SK-N-SH treated with all-trans-retinoic acid at 6 μM for 48 hours (cell line): ENCODE measurements around the gene SCUBE2.

Source experiments
- ATAC-seq: fragments of 200-7000 bp; cut with Tn5 transposase; 3 replicates; pipeline ENCODE4 v1.9.1; 2020; ENCODE audit warnings: mild to moderate bottlenecking, moderate library complexity
- ARNTL ChIP-seq: fragments of 450-650 bp; formaldehyde crosslinking; IDR thresholded peaks from 2 replicates; pipeline ENCODE4 v1.5.0; 2020; ENCODE audit warnings: low read depth, mild to moderate bottlenecking, moderate library complexity, borderline replicate concordance
- BACH2 ChIP-seq: fragments of 250-450 bp; sonication (Bioruptor Pico); IDR thresholded peaks from 2 replicates; pipeline ENCODE4 v1.9.0; 2021; ENCODE audit warnings: mild to moderate bottlenecking, borderline replicate concordance
- CREB5 ChIP-seq: fragments of 250-450 bp; sonication (Bioruptor Pico); IDR thresholded peaks from 2 replicates; pipeline ENCODE4 v1.5.1; 2020; ENCODE audit warnings: low read depth, mild to moderate bottlenecking, moderate library complexity
- CSDC2 ChIP-seq: fragments of 250-450 bp; sonication (Bioruptor Pico); IDR thresholded peaks from 2 replicates; pipeline ENCODE4 v1.5.0; 2020; ENCODE audit warnings: mild to moderate bottlenecking, moderate library complexity
- CSRNP3 ChIP-seq: fragments of 250-450 bp; sonication (Bioruptor Pico); IDR thresholded peaks from 2 replicates; pipeline ENCODE4 v1.5.1; 2021; ENCODE audit warnings: mild to moderate bottlenecking, moderate library complexity
- ESRRG ChIP-seq: fragments of 250-450 bp; sonication (Bioruptor Pico); IDR thresholded peaks from 2 replicates; pipeline ENCODE4 v1.6.1; 2021; ENCODE audit warnings: mild to moderate bottlenecking
- GLIS3 ChIP-seq: fragments of 250-450 bp; sonication (Bioruptor Pico); IDR thresholded peaks from 2 replicates; pipeline ENCODE4 v1.5.0; 2020; ENCODE audit warnings: mild to moderate bottlenecking, moderate library complexity
- ISL1 ChIP-seq: fragments of 250-450 bp; sonication (Bioruptor Pico); IDR thresholded peaks from 2 replicates; pipeline ENCODE4 v2.1.2; 2022; ENCODE audit warnings: mild to moderate bottlenecking, moderate library complexity
- OSR1 ChIP-seq: fragments of 250-450 bp; sonication (Bioruptor Pico); IDR thresholded peaks from 2 replicates; pipeline ENCODE4 v1.8.0; 2022; ENCODE audit warnings: moderate library complexity, mild to moderate bottlenecking, inconsistent platforms
- PATZ1 ChIP-seq: fragments of 250-450 bp; sonication (Bioruptor Pico); IDR thresholded peaks from 2 replicates; pipeline ENCODE4 v1.8.0; 2020; ENCODE audit warnings: mild to moderate bottlenecking, moderate library complexity, borderline replicate concordance
- POU6F1 ChIP-seq: fragments of 250-450 bp; sonication (Bioruptor Pico); IDR thresholded peaks from 2 replicates; pipeline ENCODE4 v1.8.0; 2021; ENCODE audit warnings: low read depth, mild to moderate bottlenecking, moderate library complexity, borderline replicate concordance
- PPARA ChIP-seq: fragments of 250-450 bp; sonication (Bioruptor Pico); IDR thresholded peaks from 2 replicates; pipeline ENCODE4 v1.5.0; 2020; ENCODE audit warnings: mild to moderate bottlenecking, borderline replicate concordance
- RARB ChIP-seq: fragments of 250-450 bp; sonication (Bioruptor Pico); IDR thresholded peaks from 2 replicates; pipeline ENCODE4 v1.8.0; 2021; ENCODE audit warnings: mild to moderate bottlenecking, moderate library complexity
- SNAI2 ChIP-seq: fragments of 250-450 bp; sonication (Bioruptor Pico); IDR thresholded peaks from 2 replicates; pipeline ENCODE4 v1.5.0; 2020; ENCODE audit warnings: mild to moderate bottlenecking, moderate library complexity
- TCF4 ChIP-seq: fragments of 250-450 bp; sonication (Bioruptor Pico); IDR thresholded peaks from 2 replicates; pipeline ENCODE4 v1.8.0; 2021; ENCODE audit warnings: mild to moderate bottlenecking, moderate library complexity, borderline replicate concordance
- TOX ChIP-seq: fragments of 250-450 bp; sonication (Bioruptor Pico); IDR thresholded peaks from 2 replicates; pipeline ENCODE4 v1.8.0; 2021; ENCODE audit warnings: mild to moderate bottlenecking, moderate library complexity, borderline replicate concordance
- TSHZ2 ChIP-seq: fragments of 250-450 bp; sonication (Bioruptor Pico); IDR thresholded peaks from 2 replicates; pipeline ENCODE4 v1.5.0; 2020; ENCODE audit warnings: mild to moderate bottlenecking, moderate library complexity
- ZC3H10 ChIP-seq: fragments of 250-450 bp; sonication (Bioruptor Pico); IDR thresholded peaks from 2 replicates; pipeline ENCODE4 v1.5.1; 2021; ENCODE audit warnings: mild to moderate bottlenecking, moderate library complexity
- ZFP3 ChIP-seq: fragments of 250-450 bp; sonication (Bioruptor Pico); IDR thresholded peaks from 2 replicates; pipeline ENCODE4 v1.5.0; 2020; ENCODE audit warnings: mild to moderate bottlenecking, moderate library complexity
- ZFP30 ChIP-seq: fragments of 450-650 bp; formaldehyde crosslinking; IDR thresholded peaks from 2 replicates; pipeline ENCODE4 v1.5.0; 2022; ENCODE audit warnings: mild to moderate bottlenecking, moderate library complexity
- ZNF565 ChIP-seq: fragments of 450-650 bp; formaldehyde crosslinking; conservative IDR thresholded peaks from 2 replicates; pipeline ENCODE4 v1.5.0; 2020; ENCODE audit warnings: low read depth, mild to moderate bottlenecking, moderate library complexity
- ZNF8 ChIP-seq: fragments of 450-650 bp; formaldehyde crosslinking; IDR thresholded peaks from 2 replicates; pipeline ENCODE4 v1.5.0; 2020; ENCODE audit warnings: mild to moderate bottlenecking, moderate library complexity

SCUBE2 gene

GRCh38 chr11:9112075-9112474 lies 20.7 kb upstream of the SCUBE2 start:
- no peak for ATAC-seq
- TF ChIP-seq CSDC2, result no peak
- no peak for TF ChIP-seq ZC3H10
- TF ChIP-seq RARB, result no peak
- TF ChIP-seq PPARA (CRISPR knock-in tag), result no peak
- no peak for TF ChIP-seq ISL1 (CRISPR knock-in tag)
- TF ChIP-seq ZFP3, result no peak
- TF ChIP-seq ARNTL (CRISPR knock-in tag), result no peak
- no peak for TF ChIP-seq BACH2
- TF ChIP-seq POU6F1 (CRISPR knock-in tag), result no peak
- TF ChIP-seq PATZ1, result no peak
- TF ChIP-seq GLIS3 (CRISPR knock-in tag), result no peak
- no peak for TF ChIP-seq ZNF565 (CRISPR knock-in tag)
- TF ChIP-seq CSRNP3 (CRISPR knock-in tag), result no peak
- no peak for TF ChIP-seq OSR1 (CRISPR knock-in tag)
- TF ChIP-seq TOX (CRISPR knock-in tag), result no peak

- ATAC-seq, result no peak
- no peak for TF ChIP-seq ARNTL (CRISPR knock-in tag)
These were observed 18.7 kb upstream of the SCUBE2 start for GRCh38 chr11:9109858-9110731.

- ATAC-seq, result no peak
- TF ChIP-seq SNAI2 (no peak), CREB5 (CRISPR knock-in tag) (no peak), CSRNP3 (CRISPR knock-in tag) (no peak), PATZ1 (no peak), ZNF8 (no peak), ZFP3 (no peak), ESRRG (CRISPR knock-in tag) (no peak), TCF4 (CRISPR knock-in tag) (no peak), TSHZ2 (no peak), ISL1 (CRISPR knock-in tag) (no peak), TOX (CRISPR knock-in tag) (no peak), ZNF565 (CRISPR knock-in tag) (no peak), ZFP30 (CRISPR knock-in tag) (no peak), CSDC2 (no peak)
These were observed 13.2 kb upstream of the SCUBE2 start for GRCh38 chr11:9104580-9104979.
